Cardiac muscle cell (in vitro differentiated cells and primary cell): ENCODE results near the gene FAM53C. TPM values are rescaled to one million over a fixed set of nuclear protein-coding genes. Genes with fewer than 3 reads are reported as not detected.
"Not testable (repeated sequence)": the region's sequence is repeated elsewhere in the genome, so short reads cannot be mapped to it uniquely, and the experiment has no call there.

Experiments used
- DNase-seq, 2 donors: peaks; one replicate each; pipeline versions ENCODE4 v3.0.0 to v3.0.0-alpha.2; 2010 to 2017; ENCODE audit warnings: low read depth in 1 of 2, low spot score in 1 of 2
- H3K27ac ChIP-seq: fragments of 200-600 bp; sonication (generic); 2 replicates; pipeline ENCODE4 v1.5.1; 2016
- H3K27me3 ChIP-seq: fragments of 200-600 bp; sonication (generic); 2 replicates; pipeline ENCODE4 v1.6.0; 2016; ENCODE audit warnings: control low read depth
- H3K36me3 ChIP-seq: fragments of 200-600 bp; sonication (generic); 2 replicates; pipeline ENCODE4 v1.5.1; 2016; ENCODE audit warnings: control low read depth
- H3K4me1 ChIP-seq: fragments of 200-600 bp; sonication (generic); 2 replicates; pipeline ENCODE4 v1.8.1; 2017; ENCODE audit warnings: low read depth, mild to moderate bottlenecking, mixed run types
- H3K4me3 ChIP-seq: fragments of 200-600 bp; sonication (generic); 2 replicates; pipeline ENCODE4 v1.5.1; 2016; ENCODE audit warnings: mild to moderate bottlenecking
- H3K9me3 ChIP-seq: fragments of 200-600 bp; sonication (generic); 2 replicates; pipeline ENCODE4 v1.5.1; 2017; ENCODE audit warnings: low read depth, mild to moderate bottlenecking, control low read depth
- CTCF ChIP-seq: IDR thresholded peaks from 2 replicates; pipeline ENCODE4 v1.5.1; 2012; ENCODE audit warnings: low read depth, mild to moderate bottlenecking, low read length
- polyA plus RNA-seq: library from polyadenylated mRNA; unstranded; fragments of >200 nt; fragmentation: Nextera tagmentation; extraction: Ambion mirVana; gene quantifications from 2 replicates; pipeline ENCODE4 v1.2.1, GENCODE V29; 2016
- total RNA-seq: library from RNA; depleted of rRNA; stranded (reverse); fragments of >200 nt; gene quantifications from 2 replicates; pipeline ENCODE4 v1.2.3, GENCODE V29; 2016

Gene FAM53C
- total and polyA plus RNA-seq, 2 experiments from 2014 or later = 43.6 to 45.4 TPM

- peak in 1 of 2 donors; percentile 46 for DNase-seq
- H3K36me3 ChIP-seq = peaks cover 8% of the 10 kb centered on the region
- no peak overlapping the region for H3K4me3 ChIP-seq
- H3K27ac ChIP-seq = no peak overlapping the region
- H3K4me1 ChIP-seq = no peaks in the 10 kb centered on the region
- no peaks in the 10 kb centered on the region for H3K9me3 ChIP-seq
- no peaks in the 10 kb centered on the region for H3K27me3 ChIP-seq
- TF ChIP-seq CTCF = no peak
These were observed 21.7 kb upstream of the FAM53C start for GRCh38 chr5:138316355-138316754.

- not testable (repeated sequence) for H3K9me3 ChIP-seq, H3K4me3 ChIP-seq, H3K27ac ChIP-seq, H3K36me3 ChIP-seq, H3K27me3 ChIP-seq, DNase-seq, H3K4me1 ChIP-seq
These were observed 19.9 kb upstream of the FAM53C start for GRCh38 chr5:138318211-138318610.

GRCh38 chr5:138330813-138331448 is 7.1 kb upstream of the FAM53C start:
- no peaks in the 10 kb centered on the region for H3K27me3 ChIP-seq
- DNase-seq = no peak
- peak overlapping the region; percentile 53 for H3K4me3 ChIP-seq
- no peaks in the 10 kb centered on the region for H3K4me1 ChIP-seq
- no peak for TF ChIP-seq CTCF
- H3K9me3 ChIP-seq = no peaks in the 10 kb centered on the region
- no peaks in the 10 kb centered on the region for H3K36me3 ChIP-seq
- peak overlapping the region; percentile 69 for H3K27ac ChIP-seq

GRCh38 chr5:138331449-138332368 is 6.4 kb upstream of the FAM53C start, which contains the start of gene CDC25C:
Gene CDC25C (minus strand): TSS chr5:138331804. CDS start chr5:138331180, 624 bp downstream.
- Histone ChIP-seq H3K27ac (peak within 1 kb of the TSS; percentile 69), H3K27me3 (no peaks in the 10 kb centered on the region), H3K4me3 (peak within 1 kb of the TSS; percentile 53), H3K9me3 (no peaks in the 10 kb centered on the region), H3K4me1 (peaks cover under 1% of the 10 kb centered on the region), H3K36me3 (no peaks in the 10 kb centered on the region)
- TF ChIP-seq CTCF = no peak
- peak; percentile 100 for DNase-seq

GRCh38 chr5:138334867-138335447 is 3.1 kb upstream of the FAM53C start:
- no peaks in the 10 kb centered on the region for H3K36me3 ChIP-seq

More at GRCh38 chr5:138334867-138335447, 3.1 kb upstream of the FAM53C start:
- no peak for TF ChIP-seq CTCF
- no peak overlapping the region for H3K4me3 ChIP-seq
- no peak overlapping the region for H3K27ac ChIP-seq
- no peak for DNase-seq
- peaks cover 11% of the 10 kb centered on the region for H3K4me1 ChIP-seq
- no peaks in the 10 kb centered on the region for H3K27me3 ChIP-seq
- no peaks in the 10 kb centered on the region for H3K9me3 ChIP-seq
